RWPE1 (cell line): ENCODE results near the gene NCAM1.

Source experiments
- CTCF ChIA-PET: fragments of 350-600 bp; sonication (Branson Sonifier 250); formaldehyde crosslinking; extraction: SDS; loops from one replicate; lab custom pipeline; 2021; lab: Yijun Ruan, JAX
- POLR2A ChIA-PET: fragments of 400-600 bp; formaldehyde crosslinking; extraction: SDS; loops from one replicate; lab custom pipeline; 2020; ENCODE audit warnings: antibody characterized with exemption; ENCODE audit not compliant: low non-redundant PET; lab: Yijun Ruan, JAX
- DNase-seq: peaks from one replicate; pipeline ENCODE4 v3.0.0; 2012; ENCODE audit warnings: low spot score
- H3K27ac ChIP-seq: fragments of 450-650 bp; 2 replicates; pipeline ENCODE4 v1.5.1; 2017
- CTCF ChIP-seq: fragments of 450-650 bp; conservative IDR thresholded peaks from 2 replicates; pipeline ENCODE4 v1.5.1; 2017; ENCODE audit warnings: low read depth, mild to moderate bottlenecking

Gene NCAM1

GRCh38 chr11:113253406-113253805 lies 292.2 kb downstream of the NCAM1 start:
- DNase-seq: no peak
- TF ChIP-seq CTCF: no peak
- H3K27ac ChIP-seq: no peak overlapping the region
- ChIA-PET POLR2A (no interaction called here), CTCF (no interaction called here)

GRCh38 chr11:113255096-113255495 lies 293.9 kb downstream of the NCAM1 start:
- POLR2A ChIA-PET: no interaction called here
- DNase-seq: no peak
- CTCF ChIA-PET: interaction anchor here (0.6 kb wide), 1 partner anchor 982 kb away, joined by 4 read pairs; no protein-coding TSS in a partner anchor
- no peak for TF ChIP-seq CTCF
- H3K27ac ChIP-seq: no peak overlapping the region

- CTCF ChIA-PET: no interaction called here
- POLR2A ChIA-PET: no interaction called here
- no peak for DNase-seq
- H3K27ac ChIP-seq: peak overlapping the region; percentile 67
- TF ChIP-seq CTCF: no peak
Observed at GRCh38 chr11:113255741-113256140, 294.5 kb downstream of the NCAM1 start.

GRCh38 chr11:113256431-113257202 lies 295.4 kb downstream of the NCAM1 start:
- peak overlapping the region; percentile 67 for H3K27ac ChIP-seq
- no peak for TF ChIP-seq CTCF
- ChIA-PET CTCF (interaction anchor here (0.6 kb wide), 1 partner anchor 504 kb away, joined by 4 read pairs; no protein-coding TSS in a partner anchor), POLR2A (no interaction called here)
- DNase-seq: no peak

- CTCF ChIA-PET: interaction anchor here (0.6 to 0.7 kb wide), 2 partner anchors 538 to 980 kb away, joined by 3 read pairs; no protein-coding TSS in a partner anchor
- no peak overlapping the region for H3K27ac ChIP-seq
- no peak for TF ChIP-seq CTCF
- no peak for DNase-seq
- POLR2A ChIA-PET: no interaction called here
Observed at GRCh38 chr11:113260096-113260425, 298.8 kb downstream of the NCAM1 start.

GRCh38 chr11:113260541-113260940 lies 299.3 kb downstream of the NCAM1 start:
- no peak for TF ChIP-seq CTCF
- POLR2A ChIA-PET: no interaction called here
- CTCF ChIA-PET: interaction anchor here (0.6 to 0.7 kb wide), 2 partner anchors 538 to 980 kb away, joined by 3 read pairs; no protein-coding TSS in a partner anchor
- no peak for DNase-seq
- H3K27ac ChIP-seq: no peak overlapping the region
